ENCODE results near the gene POLR3GL.

The POLR3GL gene

DNA sequence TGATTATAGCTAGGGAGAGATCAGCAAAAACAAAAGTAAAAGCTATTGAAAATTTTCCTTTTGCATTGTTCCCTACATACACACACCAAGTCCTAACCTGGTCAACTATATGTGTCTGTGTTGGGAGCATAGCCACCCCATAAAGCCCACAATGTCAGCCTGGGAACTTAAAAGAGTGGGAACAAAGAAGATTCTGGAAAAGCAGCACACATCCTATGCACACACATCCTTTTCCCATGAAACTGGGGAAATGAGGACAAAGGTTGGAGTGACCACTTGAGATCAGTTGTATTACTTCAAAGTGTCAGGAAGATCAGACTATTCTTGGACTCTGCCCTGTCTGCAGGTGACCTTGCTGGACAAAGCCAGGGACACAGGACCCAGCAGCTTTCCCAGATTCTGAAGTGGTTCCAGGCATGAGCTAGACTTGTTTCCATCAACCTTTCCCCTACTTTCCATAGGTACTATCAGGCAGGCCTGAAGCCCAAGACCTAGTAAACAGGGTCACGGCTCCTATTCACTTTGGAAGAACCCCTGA, 16.0 kb downstream of the POLR3GL start:
- TF ChIP-seq CEBPB (IDR thresholded peaks at IDR 0.05) (no peak), RAD21 (IDR thresholded peaks at IDR 0.05; ENCODE audit: low read depth) (no peak), EGR1 (IDR thresholded peaks at IDR 0.05) (no peak), EP300 (IDR thresholded peaks at IDR 0.05; ENCODE audit: borderline replicate concordance) (no peak), TAF1 (IDR thresholded peaks at IDR 0.05; ENCODE audit: low read depth) (no peak), TEAD4 (IDR thresholded peaks at IDR 0.05) (no peak), YY1 (IDR thresholded peaks at IDR 0.05; ENCODE audit: low read depth) (no peak), ZBTB7A (IDR thresholded peaks at IDR 0.05; ENCODE audit: low read depth) (no peak), NFIC (IDR thresholded peaks at IDR 0.05) (no peak), TCF12 (IDR thresholded peaks at IDR 0.05; ENCODE audit: low read depth) (no peak), FOXM1 (IDR thresholded peaks at IDR 0.05; ENCODE audit: borderline replicate concordance, low read depth) (no peak), CREB1 (IDR thresholded peaks at IDR 0.05; ENCODE audit: low read depth) (no peak)
- TF ChIP-seq, protein P1, sequence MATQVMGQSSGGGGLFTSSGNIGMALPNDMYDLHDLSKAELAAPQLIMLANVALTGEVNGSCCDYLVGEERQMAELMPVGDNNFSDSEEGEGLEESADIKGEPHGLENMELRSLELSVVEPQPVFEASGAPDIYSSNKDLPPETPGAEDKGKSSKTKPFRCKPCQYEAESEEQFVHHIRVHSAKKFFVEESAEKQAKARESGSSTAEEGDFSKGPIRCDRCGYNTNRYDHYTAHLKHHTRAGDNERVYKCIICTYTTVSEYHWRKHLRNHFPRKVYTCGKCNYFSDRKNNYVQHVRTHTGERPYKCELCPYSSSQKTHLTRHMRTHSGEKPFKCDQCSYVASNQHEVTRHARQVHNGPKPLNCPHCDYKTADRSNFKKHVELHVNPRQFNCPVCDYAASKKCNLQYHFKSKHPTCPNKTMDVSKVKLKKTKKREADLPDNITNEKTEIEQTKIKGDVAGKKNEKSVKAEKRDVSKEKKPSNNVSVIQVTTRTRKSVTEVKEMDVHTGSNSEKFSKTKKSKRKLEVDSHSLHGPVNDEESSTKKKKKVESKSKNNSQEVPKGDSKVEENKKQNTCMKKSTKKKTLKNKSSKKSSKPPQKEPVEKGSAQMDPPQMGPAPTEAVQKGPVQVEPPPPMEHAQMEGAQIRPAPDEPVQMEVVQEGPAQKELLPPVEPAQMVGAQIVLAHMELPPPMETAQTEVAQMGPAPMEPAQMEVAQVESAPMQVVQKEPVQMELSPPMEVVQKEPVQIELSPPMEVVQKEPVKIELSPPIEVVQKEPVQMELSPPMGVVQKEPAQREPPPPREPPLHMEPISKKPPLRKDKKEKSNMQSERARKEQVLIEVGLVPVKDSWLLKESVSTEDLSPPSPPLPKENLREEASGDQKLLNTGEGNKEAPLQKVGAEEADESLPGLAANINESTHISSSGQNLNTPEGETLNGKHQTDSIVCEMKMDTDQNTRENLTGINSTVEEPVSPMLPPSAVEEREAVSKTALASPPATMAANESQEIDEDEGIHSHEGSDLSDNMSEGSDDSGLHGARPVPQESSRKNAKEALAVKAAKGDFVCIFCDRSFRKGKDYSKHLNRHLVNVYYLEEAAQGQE (IDR thresholded peaks at IDR 0.05; ENCODE audit: low read depth): no peak
- TF ChIP-seq, protein P2, sequence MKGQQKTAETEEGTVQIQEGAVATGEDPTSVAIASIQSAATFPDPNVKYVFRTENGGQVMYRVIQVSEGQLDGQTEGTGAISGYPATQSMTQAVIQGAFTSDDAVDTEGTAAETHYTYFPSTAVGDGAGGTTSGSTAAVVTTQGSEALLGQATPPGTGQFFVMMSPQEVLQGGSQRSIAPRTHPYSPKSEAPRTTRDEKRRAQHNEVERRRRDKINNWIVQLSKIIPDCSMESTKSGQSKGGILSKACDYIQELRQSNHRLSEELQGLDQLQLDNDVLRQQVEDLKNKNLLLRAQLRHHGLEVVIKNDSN (IDR thresholded peaks at IDR 0.05): no peak
- TF ChIP-seq, protein P3, sequence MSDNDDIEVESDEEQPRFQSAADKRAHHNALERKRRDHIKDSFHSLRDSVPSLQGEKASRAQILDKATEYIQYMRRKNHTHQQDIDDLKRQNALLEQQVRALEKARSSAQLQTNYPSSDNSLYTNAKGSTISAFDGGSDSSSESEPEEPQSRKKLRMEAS (IDR thresholded peaks at IDR 0.05): no peak

DNA sequence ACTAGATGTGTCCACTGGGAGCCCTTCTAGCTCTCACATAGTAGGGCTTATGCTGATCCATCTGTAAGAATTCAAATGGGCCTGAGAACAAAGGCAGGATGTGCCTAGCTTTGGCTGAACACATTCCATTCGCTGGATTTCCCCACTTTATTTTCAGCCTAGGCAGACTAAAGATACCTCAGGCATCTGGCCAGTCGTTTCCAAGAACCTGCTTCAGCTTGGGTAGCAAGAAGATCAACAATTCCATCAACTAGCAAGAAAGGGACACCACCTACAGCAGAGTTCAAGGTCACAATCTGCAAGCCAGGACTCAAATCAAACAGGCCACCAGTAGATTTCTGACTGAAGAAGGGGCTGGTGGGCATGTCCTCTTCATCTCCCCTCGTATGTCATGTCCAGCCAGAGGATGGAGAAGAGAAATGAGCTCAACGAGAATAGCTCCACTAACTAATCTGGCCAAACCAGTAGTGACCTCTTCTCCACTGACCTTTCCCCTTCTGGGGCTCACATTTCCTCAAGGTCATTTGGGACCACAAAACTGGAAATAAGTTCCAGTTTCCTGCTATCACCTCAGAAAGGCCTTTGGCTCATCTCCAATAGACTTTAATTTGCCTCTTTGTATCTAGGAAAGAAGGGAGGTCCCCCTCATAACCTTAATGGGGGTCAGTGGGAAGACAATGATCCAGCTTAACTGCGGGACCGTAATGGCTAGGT, 17.7 kb downstream of the POLR3GL start:
- TF ChIP-seq, protein P2 (IDR thresholded peaks at IDR 0.05): no peak
- TF ChIP-seq, protein P3 (IDR thresholded peaks at IDR 0.05): no peak
- TF ChIP-seq RAD21 (IDR thresholded peaks at IDR 0.05; ENCODE audit: low read depth) (no peak), CREB1 (IDR thresholded peaks at IDR 0.05; ENCODE audit: low read depth) (no peak), TAF1 (IDR thresholded peaks at IDR 0.05; ENCODE audit: low read depth) (no peak), EGR1 (IDR thresholded peaks at IDR 0.05) (no peak), TCF12 (IDR thresholded peaks at IDR 0.05; ENCODE audit: low read depth) (no peak), EP300 (IDR thresholded peaks at IDR 0.05; ENCODE audit: borderline replicate concordance) (no peak), TEAD4 (IDR thresholded peaks at IDR 0.05) (no peak), YY1 (IDR thresholded peaks at IDR 0.05; ENCODE audit: low read depth) (no peak)
- TF ChIP-seq, protein P1 (IDR thresholded peaks at IDR 0.05; ENCODE audit: low read depth): no peak

DNA sequence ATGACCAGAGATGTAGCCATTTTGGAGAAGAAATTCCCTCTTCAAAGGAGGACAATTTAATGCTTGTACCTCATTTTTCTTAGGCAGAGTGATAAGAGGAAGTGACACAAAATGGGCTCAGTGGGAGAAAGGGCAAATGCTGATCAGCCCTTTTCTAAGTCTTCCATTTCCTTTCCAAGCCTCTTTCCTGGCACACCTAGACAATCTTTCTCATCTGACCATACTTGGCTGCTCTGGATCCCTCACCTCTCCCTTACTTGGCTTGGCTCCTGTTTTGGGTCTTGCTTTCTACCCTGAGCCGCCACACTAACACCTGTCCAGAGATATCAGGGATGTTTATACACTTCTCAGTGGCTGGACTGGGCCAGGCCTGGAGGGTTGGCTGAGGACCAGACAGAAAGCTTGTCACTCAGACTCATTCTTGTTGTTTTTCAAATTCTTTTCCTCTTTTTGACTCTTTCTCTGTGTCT, 18.8 kb downstream of the POLR3GL start:
- TF ChIP-seq TAF1 (IDR thresholded peaks at IDR 0.05; ENCODE audit: low read depth) (no peak), FOXM1 (IDR thresholded peaks at IDR 0.05; ENCODE audit: borderline replicate concordance, low read depth) (no peak), TEAD4 (IDR thresholded peaks at IDR 0.05) (no peak), ZBTB7A (IDR thresholded peaks at IDR 0.05; ENCODE audit: low read depth) (no peak), TCF12 (IDR thresholded peaks at IDR 0.05; ENCODE audit: low read depth) (no peak), CEBPB (IDR thresholded peaks at IDR 0.05) (no peak), CREB1 (IDR thresholded peaks at IDR 0.05; ENCODE audit: low read depth) (no peak), NFIC (IDR thresholded peaks at IDR 0.05) (no peak), EGR1 (IDR thresholded peaks at IDR 0.05) (no peak), EP300 (IDR thresholded peaks at IDR 0.05; ENCODE audit: borderline replicate concordance) (no peak), RAD21 (IDR thresholded peaks at IDR 0.05; ENCODE audit: low read depth) (no peak), YY1 (IDR thresholded peaks at IDR 0.05; ENCODE audit: low read depth) (no peak)
- TF ChIP-seq, protein P1 (IDR thresholded peaks at IDR 0.05; ENCODE audit: low read depth): no peak
- TF ChIP-seq, protein P2 (IDR thresholded peaks at IDR 0.05): no peak
- TF ChIP-seq, protein P3 (IDR thresholded peaks at IDR 0.05): no peak
